ENCODE results near the gene UBXN11. TPM values are rescaled to one million over a fixed set of nuclear protein-coding genes. Genes with fewer than 3 reads are reported as not detected.
"Not testable (repeated sequence)": the region's sequence is repeated elsewhere in the genome, so short reads cannot be mapped to it uniquely, and the experiment has no call there.

The UBXN11 gene
- total and polyA plus RNA-seq, 2 donors from 2014 or later, result 30.2 to 55.0 TPM

GRCh38 chr1:26296340-26297056, 9.9 kb downstream of the UBXN11 start:
- Histone ChIP-seq H3K9ac (ENCODE audit: low read length in 3 of 3) (no peak overlapping the region), H3K27ac (ENCODE audit: low read depth in 2 of 2, low read length in 2 of 2) (no peak overlapping the region), H3K27me3 (ENCODE audit: control insufficient read depth, insufficient read depth, low read length) (no peaks in the 10 kb centered on the region), H3K4me1 (ENCODE audit: control insufficient read depth in 2 of 3, insufficient read depth in 2 of 3, low read depth in 1 of 3, low read length in 3 of 3) (no peaks in the 10 kb centered on the region), H3K36me3 (ENCODE audit: control insufficient read depth in 2 of 3, insufficient read depth in 3 of 3, low read length in 3 of 3) (no peaks in the 10 kb centered on the region), H3K4me3 (ENCODE audit: low read length in 3 of 3) (no peak overlapping the region), H3K9me3 (ENCODE audit: control insufficient read depth in 2 of 3, insufficient read depth in 1 of 3, low read length in 3 of 3) (no peaks in the 10 kb centered on the region)
- TF ChIP-seq CTCF (IDR thresholded peaks at IDR 0.05; ENCODE audit: borderline replicate concordance, extremely low read depth, insufficient read depth), result no peak
- FAIRE-seq (no peak), DNase-seq (no peak)
- intact Hi-C loops (cut with DNase I), result no loop called here

GRCh38 chr1:26295194-26296138, 11.0 kb downstream of the UBXN11 start:
- no peak for FAIRE-seq
- intact Hi-C loops (cut with DNase I), result no loop called here

GRCh38 chr1:26293911-26294463, 12.4 kb downstream of the UBXN11 start:
- peaks cover 0 to 3% (median 0%) of the 10 kb centered on the region in 3 donors for H3K4me1 ChIP-seq (ENCODE audit: control insufficient read depth in 2 of 3, insufficient read depth in 2 of 3, low read depth in 1 of 3, low read length in 3 of 3)
- no peaks in the 10 kb centered on the region for H3K9me3 ChIP-seq (ENCODE audit: control insufficient read depth in 2 of 3, insufficient read depth in 1 of 3, low read length in 3 of 3)
- no peak overlapping the region for H3K9ac ChIP-seq (ENCODE audit: low read length in 3 of 3)
- intact Hi-C loops (cut with DNase I), result no loop called here
- TF ChIP-seq CTCF (IDR thresholded peaks at IDR 0.05; ENCODE audit: borderline replicate concordance, extremely low read depth, insufficient read depth), result no peak
- no peaks in the 10 kb centered on the region for H3K36me3 ChIP-seq (ENCODE audit: control insufficient read depth in 2 of 3, insufficient read depth in 3 of 3, low read length in 3 of 3)
- no peak overlapping the region for H3K4me3 ChIP-seq (ENCODE audit: low read length in 3 of 3)
- no peaks in the 10 kb centered on the region for H3K27me3 ChIP-seq (ENCODE audit: control insufficient read depth, insufficient read depth, low read length)
- DNase-seq (no peak), FAIRE-seq (no peak)
- no peak overlapping the region for H3K27ac ChIP-seq (ENCODE audit: low read depth in 2 of 2, low read length in 2 of 2)

More at GRCh38 chr1:26295194-26296138, 11.0 kb downstream of the UBXN11 start:
- TF ChIP-seq CTCF (IDR thresholded peaks at IDR 0.05; ENCODE audit: borderline replicate concordance, extremely low read depth, insufficient read depth), result no peak
- no peak overlapping the region for H3K27ac ChIP-seq (ENCODE audit: low read depth in 2 of 2, low read length in 2 of 2)
- H3K4me1 ChIP-seq (ENCODE audit: control insufficient read depth in 2 of 3, insufficient read depth in 2 of 3, low read depth in 1 of 3, low read length in 3 of 3), result no peaks in the 10 kb centered on the region
- no peaks in the 10 kb centered on the region for H3K27me3 ChIP-seq (ENCODE audit: control insufficient read depth, insufficient read depth, low read length)
- H3K9ac ChIP-seq (ENCODE audit: low read length in 3 of 3), result no peak overlapping the region
- H3K36me3 ChIP-seq (ENCODE audit: control insufficient read depth in 2 of 3, insufficient read depth in 3 of 3, low read length in 3 of 3), result no peaks in the 10 kb centered on the region
- DNase-seq, result no peak
- H3K4me3 ChIP-seq (ENCODE audit: low read length in 3 of 3), result no peak overlapping the region
- H3K9me3 ChIP-seq (ENCODE audit: control insufficient read depth in 2 of 3, insufficient read depth in 1 of 3, low read length in 3 of 3), result no peaks in the 10 kb centered on the region

- H3K36me3 ChIP-seq (ENCODE audit: control insufficient read depth in 2 of 3, insufficient read depth in 3 of 3, low read length in 3 of 3); intact Hi-C loops (cut with DNase I); H3K4me3 ChIP-seq (ENCODE audit: low read length in 3 of 3); H3K9ac ChIP-seq (ENCODE audit: low read length in 3 of 3); FAIRE-seq; H3K27me3 ChIP-seq (ENCODE audit: control insufficient read depth, insufficient read depth, low read length); H3K27ac ChIP-seq (ENCODE audit: low read depth in 2 of 2, low read length in 2 of 2); H3K4me1 ChIP-seq (ENCODE audit: control insufficient read depth in 2 of 3, insufficient read depth in 2 of 3, low read depth in 1 of 3, low read length in 3 of 3); H3K9me3 ChIP-seq (ENCODE audit: control insufficient read depth in 2 of 3, insufficient read depth in 1 of 3, low read length in 3 of 3); DNase-seq: not testable (repeated sequence)
These were observed 13.7 kb downstream of the UBXN11 start for GRCh38 chr1:26292735-26293134.
